Cardiac fibroblast (primary cell): ENCODE measurements around the gene SCFD2.
A peak's percentile ranks its signal among the peaks of the same experiment; 100 is the strongest.

Experiments
- DNase-seq, 2 donors: peaks; one replicate each; pipeline versions ENCODE4 v3.0.0 to v3.0.0-alpha.2; 2010; ENCODE audit warnings: low read depth in 2 of 2
- H3K4me3 ChIP-seq, 2 donors: replicated peaks in 1 of 2; 1 replicate in 1 of 2; 2 replicates in 1 of 2; pipeline ENCODE4 v1.5.1; 2011; ENCODE audit warnings: low read depth in 2 of 2, low read length in 2 of 2, mild to moderate bottlenecking in 2 of 2, moderate library complexity in 1 of 2
- CTCF ChIP-seq: IDR thresholded peaks from one replicate; pipeline ENCODE4 v1.5.1; 2011; ENCODE audit warnings: low read depth, mild to moderate bottlenecking, low read length, inconsistent platforms

SCFD2 gene

GRCh38 chr4:52932591-52933470 lies 433.0 kb downstream of the SCFD2 start:
- no peak overlapping the region for H3K4me3 ChIP-seq
- peak; percentile 28 to 60 for DNase-seq
- no peak for TF ChIP-seq CTCF

- no peak for TF ChIP-seq CTCF
- no peak for DNase-seq
- H3K4me3 ChIP-seq = no peak overlapping the region
Measured at GRCh38 chr4:52931243-52931642, 434.6 kb downstream of the SCFD2 start.

GRCh38 chr4:52926196-52926974 lies 439.5 kb downstream of the SCFD2 start:
- no peak for DNase-seq
- H3K4me3 ChIP-seq = no peak overlapping the region
- no peak for TF ChIP-seq CTCF

GRCh38 chr4:52925531-52925968 lies 440.3 kb downstream of the SCFD2 start:
- DNase-seq = peak; percentile 33 to 40
- TF ChIP-seq CTCF = no peak
- H3K4me3 ChIP-seq = no peak overlapping the region

GRCh38 chr4:52919461-52919860 lies 446.4 kb downstream of the SCFD2 start:
- TF ChIP-seq CTCF = no peak
- no peak for DNase-seq

GRCh38 chr4:52917817-52918216 lies 448.0 kb downstream of the SCFD2 start:
- H3K4me3 ChIP-seq = no peak overlapping the region
- no peak for DNase-seq
- TF ChIP-seq CTCF = no peak

More at GRCh38 chr4:52919461-52919860, 446.4 kb downstream of the SCFD2 start:
- H3K4me3 ChIP-seq = no peak overlapping the region
